Panc1 (cell line): Measurements from ENCODE around the gene NWD2. TPM values are rescaled to one million over a fixed set of nuclear protein-coding genes. Genes with fewer than 3 reads are reported as not detected.

Experiments used
- ATAC-seq: fragments of 200-7000 bp; cut with Tn5 transposase; 2 replicates; pipeline ENCODE4 v1.9.1; 2020; ENCODE audit warnings: mild to moderate bottlenecking, moderate library complexity
- BruUV-seq: library from RNA; stranded (reverse); fragments of 400-500 nt; replicated peaks from 2 replicates; lab custom pipeline; 2021; lab: Mats Ljungman, UMichigan
- CTCF ChIA-PET: fragments of 300-600 bp; sonication (Branson Sonifier 250); formaldehyde crosslinking; loops from one replicate; lab custom pipeline; 2022; ENCODE audit warnings: antibody characterized with exemption; lab: Charles Lee
- POLR2A ChIA-PET: fragments of 300-600 bp; sonication (Branson Sonifier 250); formaldehyde crosslinking; loops from one replicate; lab custom pipeline; 2022; ENCODE audit warnings: antibody characterized with exemption; lab: Charles Lee
- DNase-seq: peaks from one replicate; pipeline ENCODE4 v3.0.0-alpha.2; 2010; ENCODE audit warnings: low read depth, low spot score
- H3K27ac ChIP-seq: 2 replicates; pipeline ENCODE4 v1.5.1; 2011; ENCODE audit warnings: mild to moderate bottlenecking, low read length, inconsistent platforms
- H3K27me3 ChIP-seq: fragments of 200-500 bp; sonication (Bioruptor generic); 2 replicates; pipeline ENCODE4 v1.6.0; 2014; ENCODE audit warnings: low read length, inconsistent platforms; ENCODE audit not compliant: control insufficient read depth, insufficient read depth
- H3K36me3 ChIP-seq: fragments of 200-500 bp; sonication (Bioruptor generic); 2 replicates; pipeline ENCODE4 v1.5.1; 2014; ENCODE audit warnings: inconsistent platforms, mild to moderate bottlenecking, low read length, moderate library complexity; ENCODE audit not compliant: control insufficient read depth, insufficient read depth
- H3K4me1 ChIP-seq: 2 replicates; pipeline ENCODE4 v1.5.1; 2011; ENCODE audit warnings: inconsistent platforms, mild to moderate bottlenecking, low read length, moderate library complexity; ENCODE audit not compliant: control insufficient read depth, insufficient read depth
- H3K4me3 ChIP-seq, 2 experiments: 2 replicates each; pipeline ENCODE4 v1.5.1; 2011 to 2012; ENCODE audit warnings: low read depth in 2 of 2, low read length in 2 of 2, mild to moderate bottlenecking in 2 of 2, inconsistent platforms in 1 of 2, moderate library complexity in 1 of 2
- H3K9me3 ChIP-seq: fragments of 200-500 bp; sonication (Bioruptor generic); 2 replicates; pipeline ENCODE4 v1.5.1; 2014; ENCODE audit warnings: low read depth, mild to moderate bottlenecking, inconsistent platforms, low read length, moderate library complexity; ENCODE audit not compliant: control insufficient read depth, insufficient read depth
- POLR2AphosphoS5 ChIP-seq: IDR thresholded peaks from 2 replicates; pipeline ENCODE4 v1.6.1; 2012; ENCODE audit warnings: mild to moderate bottlenecking, low read depth, low read length, moderate library complexity
- SIN3A ChIP-seq: IDR thresholded peaks from 2 replicates; pipeline ENCODE4 v1.6.1; 2012; ENCODE audit warnings: low read depth, mild to moderate bottlenecking, low read length, moderate library complexity, borderline replicate concordance; ENCODE audit not compliant: insufficient read depth
- TCF7L2 ChIP-seq: IDR thresholded peaks from 2 replicates; pipeline ENCODE4 v1.6.1; 2011; ENCODE audit warnings: mild to moderate bottlenecking, low read depth, low read length, inconsistent platforms
- in situ Hi-C: cut with HindIII; loops from 2 replicates; pipeline ENCODE4 v1.10.0; 2016; ENCODE audit warnings: low sequenced_read_pairs, low pct_unique_long_range_greater_than_20kb
- intact Hi-C: fragments of 100-400 bp; cut with micrococcal nuclease; formaldehyde crosslinking; loops from one replicate; pipeline ENCODE4 v1.10.0; 2022; ENCODE audit not compliant: unreplicated experiment
- total RNA-seq: library from RNA; stranded (reverse); gene quantifications from one replicate; pipeline ENCODE4 v1.2.1, GENCODE V29; 2021; ENCODE audit not compliant: unreplicated experiment
- TF ChIP-seq, protein P1 (sequence below), 2 experiments: IDR thresholded peaks; 2 replicates each; pipeline ENCODE4 v1.6.1; 2011 to 2012; ENCODE audit warnings: low read depth in 2 of 2, control low read depth in 1 of 2, low read length in 1 of 2, mild to moderate bottlenecking in 1 of 2, moderate library complexity in 1 of 2; ENCODE audit not compliant: insufficient read depth in 1 of 2
- TF ChIP-seq, protein P2 (sequence below): fragments of 450-650 bp; IDR thresholded peaks from 2 replicates; pipeline ENCODE4 v1.5.1; 2017; ENCODE audit warnings: mild to moderate bottlenecking

NWD2 gene
- total RNA-seq, 1 experiment from 2014 or later: not detected

DNA sequence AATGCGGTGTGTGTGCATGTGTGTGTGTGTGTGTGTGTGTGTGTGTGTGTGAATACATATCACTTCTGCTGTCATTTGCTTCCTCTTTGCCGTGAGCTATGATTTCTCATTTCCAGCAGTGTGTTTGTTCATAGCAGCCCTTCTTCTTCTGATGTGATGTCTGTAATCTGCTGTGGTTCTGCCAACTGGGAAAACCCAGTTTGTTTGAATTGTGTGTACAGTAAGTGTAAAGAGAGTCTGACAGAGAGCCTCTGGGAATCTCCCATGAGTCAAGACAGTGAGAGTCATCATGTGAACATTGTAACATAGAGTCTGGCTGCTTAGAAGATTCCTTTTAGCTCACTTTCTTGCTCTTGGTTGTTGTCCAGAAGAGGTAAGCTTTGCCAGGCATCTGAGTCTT is 8.4 kb upstream of the NWD2 start:
- Histone ChIP-seq H3K9me3 (no peaks in the 10 kb centered on the region), H3K27ac (no peak overlapping the region), H3K4me3 (no peak overlapping the region), H3K27me3 (no peaks in the 10 kb centered on the region), H3K36me3 (no peaks in the 10 kb centered on the region), H3K4me1 (no peaks in the 10 kb centered on the region)
- DNase-seq (no peak), ATAC-seq (no peak)
- no TSS peak for BruUV-seq
- intact Hi-C loops (no loop called here), in situ Hi-C loops (no loop called here)
- CTCF ChIA-PET: no interaction called here
- TF ChIP-seq POLR2AphosphoS5 (no peak), TCF7L2 (no peak), SIN3A (no peak)
- TF ChIP-seq, protein P1, sequence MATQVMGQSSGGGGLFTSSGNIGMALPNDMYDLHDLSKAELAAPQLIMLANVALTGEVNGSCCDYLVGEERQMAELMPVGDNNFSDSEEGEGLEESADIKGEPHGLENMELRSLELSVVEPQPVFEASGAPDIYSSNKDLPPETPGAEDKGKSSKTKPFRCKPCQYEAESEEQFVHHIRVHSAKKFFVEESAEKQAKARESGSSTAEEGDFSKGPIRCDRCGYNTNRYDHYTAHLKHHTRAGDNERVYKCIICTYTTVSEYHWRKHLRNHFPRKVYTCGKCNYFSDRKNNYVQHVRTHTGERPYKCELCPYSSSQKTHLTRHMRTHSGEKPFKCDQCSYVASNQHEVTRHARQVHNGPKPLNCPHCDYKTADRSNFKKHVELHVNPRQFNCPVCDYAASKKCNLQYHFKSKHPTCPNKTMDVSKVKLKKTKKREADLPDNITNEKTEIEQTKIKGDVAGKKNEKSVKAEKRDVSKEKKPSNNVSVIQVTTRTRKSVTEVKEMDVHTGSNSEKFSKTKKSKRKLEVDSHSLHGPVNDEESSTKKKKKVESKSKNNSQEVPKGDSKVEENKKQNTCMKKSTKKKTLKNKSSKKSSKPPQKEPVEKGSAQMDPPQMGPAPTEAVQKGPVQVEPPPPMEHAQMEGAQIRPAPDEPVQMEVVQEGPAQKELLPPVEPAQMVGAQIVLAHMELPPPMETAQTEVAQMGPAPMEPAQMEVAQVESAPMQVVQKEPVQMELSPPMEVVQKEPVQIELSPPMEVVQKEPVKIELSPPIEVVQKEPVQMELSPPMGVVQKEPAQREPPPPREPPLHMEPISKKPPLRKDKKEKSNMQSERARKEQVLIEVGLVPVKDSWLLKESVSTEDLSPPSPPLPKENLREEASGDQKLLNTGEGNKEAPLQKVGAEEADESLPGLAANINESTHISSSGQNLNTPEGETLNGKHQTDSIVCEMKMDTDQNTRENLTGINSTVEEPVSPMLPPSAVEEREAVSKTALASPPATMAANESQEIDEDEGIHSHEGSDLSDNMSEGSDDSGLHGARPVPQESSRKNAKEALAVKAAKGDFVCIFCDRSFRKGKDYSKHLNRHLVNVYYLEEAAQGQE (IDR thresholded peaks at IDR 0.05; ENCODE audit: insufficient read depth in 1 of 2, low read depth in 2 of 2, low read length in 1 of 2): no peak
- TF ChIP-seq, protein P2, sequence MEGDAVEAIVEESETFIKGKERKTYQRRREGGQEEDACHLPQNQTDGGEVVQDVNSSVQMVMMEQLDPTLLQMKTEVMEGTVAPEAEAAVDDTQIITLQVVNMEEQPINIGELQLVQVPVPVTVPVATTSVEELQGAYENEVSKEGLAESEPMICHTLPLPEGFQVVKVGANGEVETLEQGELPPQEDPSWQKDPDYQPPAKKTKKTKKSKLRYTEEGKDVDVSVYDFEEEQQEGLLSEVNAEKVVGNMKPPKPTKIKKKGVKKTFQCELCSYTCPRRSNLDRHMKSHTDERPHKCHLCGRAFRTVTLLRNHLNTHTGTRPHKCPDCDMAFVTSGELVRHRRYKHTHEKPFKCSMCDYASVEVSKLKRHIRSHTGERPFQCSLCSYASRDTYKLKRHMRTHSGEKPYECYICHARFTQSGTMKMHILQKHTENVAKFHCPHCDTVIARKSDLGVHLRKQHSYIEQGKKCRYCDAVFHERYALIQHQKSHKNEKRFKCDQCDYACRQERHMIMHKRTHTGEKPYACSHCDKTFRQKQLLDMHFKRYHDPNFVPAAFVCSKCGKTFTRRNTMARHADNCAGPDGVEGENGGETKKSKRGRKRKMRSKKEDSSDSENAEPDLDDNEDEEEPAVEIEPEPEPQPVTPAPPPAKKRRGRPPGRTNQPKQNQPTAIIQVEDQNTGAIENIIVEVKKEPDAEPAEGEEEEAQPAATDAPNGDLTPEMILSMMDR: no peak
- POLR2A ChIA-PET: no interaction called here

DNA sequence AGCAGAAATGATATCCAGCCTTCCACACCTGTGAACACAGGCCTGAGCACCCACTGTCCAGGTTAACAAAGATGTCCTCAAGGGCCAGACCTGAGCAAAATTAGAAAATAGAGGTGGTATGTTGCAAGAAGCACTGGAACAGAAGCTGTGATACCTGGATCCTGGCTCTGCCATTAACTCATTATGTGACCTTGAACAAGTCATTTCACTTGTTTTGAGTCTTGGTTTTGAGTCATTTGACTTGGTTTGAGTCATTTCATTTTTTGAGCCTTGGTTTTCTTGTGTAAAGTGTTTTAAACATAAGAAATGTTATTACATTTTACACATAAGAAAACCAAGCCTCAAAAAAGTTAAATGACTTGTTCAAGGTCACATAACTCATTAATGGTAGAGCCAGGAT is 2.9 kb upstream of the NWD2 start:
- no peaks in the 10 kb centered on the region for H3K36me3 ChIP-seq
- intact Hi-C loops: no loop called here
- POLR2A ChIA-PET: no interaction called here

More for the DNA sequence above, 2.9 kb upstream of the NWD2 start:
- in situ Hi-C loops: no loop called here
- H3K4me1 ChIP-seq: no peaks in the 10 kb centered on the region
- CTCF ChIA-PET: no interaction called here
- H3K9me3 ChIP-seq: no peaks in the 10 kb centered on the region
- no peak overlapping the region for H3K27ac ChIP-seq
- BruUV-seq: no TSS peak
- H3K4me3 ChIP-seq: no peak overlapping the region
- no peak for DNase-seq
- no peak for ATAC-seq
- H3K27me3 ChIP-seq: no peaks in the 10 kb centered on the region
- TF ChIP-seq, protein P2: no peak
- no peak for TF ChIP-seq SIN3A
- TF ChIP-seq POLR2AphosphoS5: no peak
